Natural killer cell (primary cell): Measurements from ENCODE around the gene COPS3. TPM values are rescaled to one million over a fixed set of nuclear protein-coding genes. Genes with fewer than 3 reads are reported as not detected.

Source experiments
- ATAC-seq, 3 donors: fragments of 150-1000 bp in 2 of 3; fragments of 200-7000 bp in 1 of 3; cut with Tn5 transposase; 1 replicate in 1 of 3; 2 replicates in 2 of 3; pipeline ENCODE4 v1.10.0; 2021; ENCODE audit warnings: mild to moderate bottlenecking in 2 of 3, moderate library complexity in 2 of 3
- DNase-seq, 2 donors: peaks; one replicate each; pipeline versions ENCODE4 v3.0.0 to v3.0.0-alpha.2; 2013 to 2021; ENCODE audit warnings: mixed read lengths in 1 of 2
- H3K27ac ChIP-seq: one replicate; pipeline ENCODE4 v1.5.1; 2013; ENCODE audit warnings: mild to moderate bottlenecking, low read length
- H3K27me3 ChIP-seq: one replicate; pipeline ENCODE4 v1.6.1; 2013; ENCODE audit warnings: low read length; ENCODE audit not compliant: control insufficient read depth, insufficient read depth
- H3K36me3 ChIP-seq: one replicate; pipeline ENCODE4 v1.6.1; 2013; ENCODE audit warnings: low read length; ENCODE audit not compliant: control insufficient read depth, insufficient read depth
- H3K4me1 ChIP-seq: one replicate; pipeline ENCODE4 v1.6.1; 2013; ENCODE audit warnings: low read length; ENCODE audit not compliant: control insufficient read depth, insufficient read depth
- H3K4me3 ChIP-seq: one replicate; pipeline ENCODE4 v1.5.1; 2013; ENCODE audit warnings: low read length
- H3K9me3 ChIP-seq: one replicate; pipeline ENCODE4 v1.6.1; 2013; ENCODE audit warnings: low read length; ENCODE audit not compliant: control insufficient read depth, insufficient read depth
- H3K27ac Mint-ChIP-seq, 2 donors: one replicate each; pipeline ENCODE4 v1.8.0; 2022; ENCODE audit warnings: mild to moderate bottlenecking in 2 of 2, mixed read lengths in 2 of 2, moderate library complexity in 1 of 2
- H3K27me3 Mint-ChIP-seq, 2 donors: one replicate each; pipeline ENCODE4 v1.8.0; 2022; ENCODE audit warnings: low read depth in 2 of 2, mixed read lengths in 2 of 2
- H3K36me3 Mint-ChIP-seq: one replicate; pipeline ENCODE4 v1.8.0; 2022; ENCODE audit warnings: mixed read lengths
- H3K4me1 Mint-ChIP-seq, 2 donors: one replicate each; pipeline ENCODE4 v1.8.0; 2022; ENCODE audit warnings: mixed read lengths in 2 of 2
- H3K4me3 Mint-ChIP-seq: one replicate; pipeline ENCODE4 v1.8.0; 2022; ENCODE audit warnings: mild to moderate bottlenecking, moderate library complexity, mixed read lengths
- H3K9me3 Mint-ChIP-seq, 2 donors: one replicate each; pipeline ENCODE4 v1.8.0; 2022; ENCODE audit warnings: mixed read lengths in 2 of 2
- CTCF ChIP-seq: fragments of 200-600 bp; IDR thresholded peaks from one replicate; pipeline ENCODE4 v1.8.0; 2022; ENCODE audit warnings: antibody characterized with exemption
- WGBS: methylation state at CpG from one replicate; pipeline ENCODE4 v1.1.7; 2013; ENCODE audit warnings: missing lambda C conversion rate; ENCODE audit not compliant: insufficient coverage; 5-methylcytosine and 5-hydroxymethylcytosine counted together
- intact Hi-C: fragments of 100-400 bp; cut with micrococcal nuclease; formaldehyde crosslinking; loops from one replicate; pipeline ENCODE4 v1.14.2; 2022
- total RNA-seq, 4 donors: library from RNA; stranded (reverse); fragments of 120-200 nt in 1 of 4; gene quantifications; one replicate each; pipeline versions ENCODE4 v1.2.3 to v1.2.4, GENCODE V29; 2013 to 2022

The COPS3 gene
- total RNA-seq, 3 donors from 2014 or later (not counting 1 experiment from before 2014, with no cell fraction given): 101 to 115 (median 102) TPM

- peaks cover 42% of the 10 kb centered on the region for H3K4me1 ChIP-seq
- Mint-ChIP-seq H3K27me3 (no peaks in the 10 kb centered on the region), H3K27ac (no peak overlapping the region), H3K36me3 (no peaks in the 10 kb centered on the region), H3K4me1 (peaks cover 20 to 39% of the 10 kb centered on the region in 2 donors), H3K9me3 (no peaks in the 10 kb centered on the region), H3K4me3 (no peak overlapping the region)
- intact Hi-C loops: loop anchor here (10.0 kb wide), 1 partner anchor 87 kb away; no protein-coding TSS in a partner anchor
- H3K27ac ChIP-seq: no peak overlapping the region
- H3K4me3 ChIP-seq: no peak overlapping the region
- WGBS: 94% methylated on average over 8 of the region's 8 CpGs
- no peak for TF ChIP-seq CTCF
- peaks cover 2% of the 10 kb centered on the region for H3K36me3 ChIP-seq
- H3K27me3 ChIP-seq: no peaks in the 10 kb centered on the region
- DNase-seq (no peak), ATAC-seq (no peak)
- H3K9me3 ChIP-seq: no peaks in the 10 kb centered on the region
These were observed 79.1 kb downstream of the COPS3 start for GRCh38 chr17:17201907-17202306.

- DNase-seq (no peak), ATAC-seq (no peak)
- H3K27me3 Mint-ChIP-seq: no peaks in the 10 kb centered on the region
- H3K9me3 ChIP-seq: no peaks in the 10 kb centered on the region
- H3K4me3 ChIP-seq: no peak overlapping the region
- H3K4me1 Mint-ChIP-seq: peaks cover 15 to 33% of the 10 kb centered on the region in 2 donors
- no peak overlapping the region for H3K27ac Mint-ChIP-seq
- intact Hi-C loops: loop anchor here (10.0 kb wide), 1 partner anchor 86 kb away; no protein-coding TSS in a partner anchor
- no peaks in the 10 kb centered on the region for H3K27me3 ChIP-seq
- 86% methylated on average over 10 of the region's 10 CpGs for WGBS
- no peaks in the 10 kb centered on the region for H3K36me3 Mint-ChIP-seq
- no peaks in the 10 kb centered on the region for H3K9me3 Mint-ChIP-seq
- H3K4me3 Mint-ChIP-seq: no peak overlapping the region
- no peak overlapping the region for H3K27ac ChIP-seq
- no peak for TF ChIP-seq CTCF
- H3K36me3 ChIP-seq: peaks cover 2% of the 10 kb centered on the region
- H3K4me1 ChIP-seq: peaks cover 36% of the 10 kb centered on the region
These were observed 79.8 kb downstream of the COPS3 start for GRCh38 chr17:17201271-17201670.

GRCh38 chr17:17200831-17201230 is 80.2 kb downstream of the COPS3 start:
- intact Hi-C loops: loop anchor here (10.0 kb wide), 1 partner anchor 86 kb away; no protein-coding TSS in a partner anchor
- no peak for TF ChIP-seq CTCF
- Histone ChIP-seq H3K9me3 (no peaks in the 10 kb centered on the region), H3K27ac (no peak overlapping the region), H3K36me3 (peaks cover 2% of the 10 kb centered on the region), H3K4me1 (peaks cover 36% of the 10 kb centered on the region), H3K27me3 (no peaks in the 10 kb centered on the region), H3K4me3 (no peak overlapping the region)
- no peak overlapping the region for H3K4me3 Mint-ChIP-seq
- no peak overlapping the region for H3K27ac Mint-ChIP-seq
- no peak for ATAC-seq
- WGBS: 100% methylated on average over 5 of the region's 5 CpGs
- H3K36me3 Mint-ChIP-seq: no peaks in the 10 kb centered on the region
- H3K4me1 Mint-ChIP-seq: peaks cover 15 to 32% of the 10 kb centered on the region in 2 donors
- no peak for DNase-seq
- H3K27me3 Mint-ChIP-seq: no peaks in the 10 kb centered on the region
- H3K9me3 Mint-ChIP-seq: no peaks in the 10 kb centered on the region

GRCh38 chr17:17200311-17200710 is 80.7 kb downstream of the COPS3 start:
- no peak overlapping the region for H3K27ac ChIP-seq
- no peaks in the 10 kb centered on the region for H3K27me3 Mint-ChIP-seq
- H3K36me3 Mint-ChIP-seq: no peaks in the 10 kb centered on the region
- H3K4me3 ChIP-seq: no peak overlapping the region
- H3K9me3 Mint-ChIP-seq: no peaks in the 10 kb centered on the region
- no peak overlapping the region for H3K27ac Mint-ChIP-seq
- ATAC-seq: no peak
- H3K4me1 ChIP-seq: peaks cover 31% of the 10 kb centered on the region
- no peaks in the 10 kb centered on the region for H3K27me3 ChIP-seq
- no peak for DNase-seq
- H3K4me1 Mint-ChIP-seq: peaks cover 15 to 27% of the 10 kb centered on the region in 2 donors
- TF ChIP-seq CTCF: no peak
- WGBS: 89% methylated on average over 7 of the region's 7 CpGs
- intact Hi-C loops: loop anchor here (10.0 kb wide), 1 partner anchor 86 kb away; no protein-coding TSS in a partner anchor
- peaks cover 2% of the 10 kb centered on the region for H3K36me3 ChIP-seq
- no peak overlapping the region for H3K4me3 Mint-ChIP-seq
- no peaks in the 10 kb centered on the region for H3K9me3 ChIP-seq
